ENCODE measurements around the gene APLNR. TPM values are rescaled to one million over a fixed set of nuclear protein-coding genes. Genes with fewer than 3 reads are reported as not detected.

Gene APLNR
- total RNA-seq, 1 experiment from 2014 or later: 0.39 TPM

DNA sequence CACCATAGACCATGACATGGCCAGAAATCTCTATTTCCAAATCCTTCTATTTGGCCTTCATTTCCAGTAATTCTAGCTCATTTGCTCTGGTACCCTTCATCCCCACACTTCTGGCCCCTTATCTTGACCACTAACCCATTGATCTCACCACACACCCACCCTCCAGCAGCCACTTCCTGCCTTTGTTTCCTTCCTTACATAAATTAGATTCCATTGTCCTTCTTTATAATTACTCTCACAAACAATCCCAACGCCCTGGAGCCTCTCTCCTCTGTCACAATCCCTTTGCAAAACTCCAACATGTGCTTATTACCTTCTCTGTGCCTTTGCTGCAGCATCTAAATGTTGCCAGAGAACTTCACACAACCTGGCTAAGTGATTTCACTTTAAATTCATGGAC is 14.8 kb downstream of the APLNR start:
- no peak overlapping the region for H3K27ac Mint-ChIP-seq
- no peak overlapping the region for H3K4me3 Mint-ChIP-seq
- H3K36me3 Mint-ChIP-seq (ENCODE audit: insufficient read depth in 1 of 3, low read depth in 3 of 3): no peaks in the 10 kb centered on the region

More for the DNA sequence above, 14.8 kb downstream of the APLNR start:
- H3K9ac ChIP-seq (ENCODE audit: extremely low read depth, insufficient read length, low read length): no peak overlapping the region
- H3K27me3 ChIP-seq (ENCODE audit: insufficient read depth, low read length): no peaks in the 10 kb centered on the region
- H3K18ac ChIP-seq (ENCODE audit: insufficient read length, low read depth, low read length): no peak overlapping the region
- no peaks in the 10 kb centered on the region for H3K79me1 ChIP-seq (ENCODE audit: insufficient read depth, low read depth, low read length, poor library complexity, severe bottlenecking)
- H3K23me2 ChIP-seq (ENCODE audit: insufficient read length, low read depth, low read length, poor library complexity, severe bottlenecking): no peaks in the 10 kb centered on the region
- H4K5ac ChIP-seq (ENCODE audit: insufficient read length, low read depth, low read length): no peak overlapping the region
- no peak overlapping the region for H3K27ac ChIP-seq (ENCODE audit: insufficient read length, low read depth, low read length)
- no peaks in the 10 kb centered on the region; the same call in none of the 2 replicates for H3K27me3 Mint-ChIP-seq (ENCODE audit: low read depth)
- H3T11ph ChIP-seq (ENCODE audit: low read length): no peak overlapping the region
- no peak overlapping the region for H2BK20ac ChIP-seq (ENCODE audit: low read depth, low read length, poor library complexity, severe bottlenecking)
- no peak overlapping the region for H4K91ac ChIP-seq (ENCODE audit: insufficient read length, low read depth, low read length)
- no peak overlapping the region for H4K8ac ChIP-seq (replicated peaks; ENCODE audit: insufficient read length, low read depth, low read length)
- H3K56ac ChIP-seq (ENCODE audit: insufficient read length, low read depth, low read length): no peak overlapping the region
- no peak overlapping the region for H3K23ac ChIP-seq (ENCODE audit: insufficient read length, low read depth, low read length)
- no peaks in the 10 kb centered on the region for H3K9me3 Mint-ChIP-seq
- no peak overlapping the region for H2AK5ac ChIP-seq (ENCODE audit: insufficient read length, low read length)
- H3K4ac ChIP-seq (ENCODE audit: low read depth, low read length): no peak overlapping the region
- H2BK5ac ChIP-seq (ENCODE audit: insufficient read length, low read length): no peak overlapping the region
- no peak overlapping the region for H3K14ac ChIP-seq (ENCODE audit: insufficient read depth, low read length)
- no peak overlapping the region for H2AFZ ChIP-seq (ENCODE audit: low read length)
- H3K79me2 ChIP-seq (ENCODE audit: insufficient read depth, low read length): no peaks in the 10 kb centered on the region
- no CpG with 5 or more reads among the region's 1 CpG for WGBS (ENCODE audit: extremely low coverage, insufficient read length, low lambda C conversion rate)
- H3K4me2 ChIP-seq (ENCODE audit: insufficient read depth, insufficient read length, low read length): no peak overlapping the region
- DNase-seq: no peak
- H2BK120ac ChIP-seq (ENCODE audit: low read depth, low read length, poor library complexity, severe bottlenecking): no peak overlapping the region
- H2BK15ac ChIP-seq (ENCODE audit: low read depth, low read length): no peak overlapping the region
- no peaks in the 10 kb centered on the region for H3K9me3 ChIP-seq (ENCODE audit: control insufficient read depth, low read depth, low read length)
- TF ChIP-seq, protein P1, sequence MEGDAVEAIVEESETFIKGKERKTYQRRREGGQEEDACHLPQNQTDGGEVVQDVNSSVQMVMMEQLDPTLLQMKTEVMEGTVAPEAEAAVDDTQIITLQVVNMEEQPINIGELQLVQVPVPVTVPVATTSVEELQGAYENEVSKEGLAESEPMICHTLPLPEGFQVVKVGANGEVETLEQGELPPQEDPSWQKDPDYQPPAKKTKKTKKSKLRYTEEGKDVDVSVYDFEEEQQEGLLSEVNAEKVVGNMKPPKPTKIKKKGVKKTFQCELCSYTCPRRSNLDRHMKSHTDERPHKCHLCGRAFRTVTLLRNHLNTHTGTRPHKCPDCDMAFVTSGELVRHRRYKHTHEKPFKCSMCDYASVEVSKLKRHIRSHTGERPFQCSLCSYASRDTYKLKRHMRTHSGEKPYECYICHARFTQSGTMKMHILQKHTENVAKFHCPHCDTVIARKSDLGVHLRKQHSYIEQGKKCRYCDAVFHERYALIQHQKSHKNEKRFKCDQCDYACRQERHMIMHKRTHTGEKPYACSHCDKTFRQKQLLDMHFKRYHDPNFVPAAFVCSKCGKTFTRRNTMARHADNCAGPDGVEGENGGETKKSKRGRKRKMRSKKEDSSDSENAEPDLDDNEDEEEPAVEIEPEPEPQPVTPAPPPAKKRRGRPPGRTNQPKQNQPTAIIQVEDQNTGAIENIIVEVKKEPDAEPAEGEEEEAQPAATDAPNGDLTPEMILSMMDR (conservative IDR thresholded peaks at IDR 0.05): no peak
- H2BK12ac ChIP-seq (ENCODE audit: insufficient read length, low read depth, low read length): no peak overlapping the region
- peaks cover 4% of the 10 kb centered on the region; the same call in 1 of the 2 replicates for H3K4me1 ChIP-seq (ENCODE audit: insufficient read depth, low read length)
- peaks cover 0 to 6% of the 10 kb centered on the region in 2 experiments; a peak in 2 of 4 replicates for H3K4me1 Mint-ChIP-seq
- H4K20me1 ChIP-seq (ENCODE audit: control insufficient read depth, insufficient read depth, insufficient read length): no peaks in the 10 kb centered on the region
